HG02973 (cell line): ENCODE measurements around the gene SLC35F3.

Experiments used
- ATAC-seq: cut with Tn5 transposase; IDR thresholded peaks from one replicate; pipeline ENCODE4 v1.9.1; 2021; ENCODE audit warnings: moderate library complexity; ENCODE audit not compliant: unreplicated experiment

The SLC35F3 gene

DNA sequence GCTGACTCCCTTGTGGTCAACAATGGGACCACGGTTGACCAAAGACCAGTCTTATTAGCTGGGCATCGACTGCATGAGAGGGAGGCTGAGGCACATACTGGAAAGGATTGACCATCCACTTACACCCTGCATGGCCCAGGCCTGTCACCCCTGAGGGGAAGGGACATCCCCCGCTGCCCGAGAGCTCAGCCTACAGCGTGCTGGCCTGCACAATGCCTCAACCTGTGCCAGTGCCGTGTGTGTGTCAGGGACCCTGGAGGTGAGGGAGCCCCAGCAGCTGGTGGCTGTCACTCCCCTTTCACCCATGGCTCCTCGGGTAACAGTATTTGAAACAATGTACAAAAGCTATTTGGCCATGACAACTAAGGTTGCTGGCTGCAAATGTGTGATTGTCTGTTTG is 67.3 kb downstream of the SLC35F3 start:
- ATAC-seq = no peak

DNA sequence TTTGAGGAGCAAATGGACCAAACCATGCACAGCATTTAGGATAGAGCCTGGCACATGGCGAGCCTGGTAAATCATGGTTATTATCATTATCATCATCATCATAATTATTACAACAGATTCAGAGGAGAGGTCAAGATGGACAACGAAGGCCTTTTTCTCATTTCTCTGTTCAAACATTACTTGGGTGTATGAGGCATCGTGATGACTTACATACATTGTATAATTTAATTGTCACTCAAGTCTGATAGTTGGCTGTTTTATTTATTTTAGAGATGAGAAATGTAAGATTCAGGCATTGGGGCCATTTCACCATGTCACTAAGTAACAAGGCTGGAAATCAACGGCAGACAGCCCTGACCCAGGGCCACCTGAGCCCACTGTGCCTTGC is 68.1 kb downstream of the SLC35F3 start:
- no peak for ATAC-seq

DNA sequence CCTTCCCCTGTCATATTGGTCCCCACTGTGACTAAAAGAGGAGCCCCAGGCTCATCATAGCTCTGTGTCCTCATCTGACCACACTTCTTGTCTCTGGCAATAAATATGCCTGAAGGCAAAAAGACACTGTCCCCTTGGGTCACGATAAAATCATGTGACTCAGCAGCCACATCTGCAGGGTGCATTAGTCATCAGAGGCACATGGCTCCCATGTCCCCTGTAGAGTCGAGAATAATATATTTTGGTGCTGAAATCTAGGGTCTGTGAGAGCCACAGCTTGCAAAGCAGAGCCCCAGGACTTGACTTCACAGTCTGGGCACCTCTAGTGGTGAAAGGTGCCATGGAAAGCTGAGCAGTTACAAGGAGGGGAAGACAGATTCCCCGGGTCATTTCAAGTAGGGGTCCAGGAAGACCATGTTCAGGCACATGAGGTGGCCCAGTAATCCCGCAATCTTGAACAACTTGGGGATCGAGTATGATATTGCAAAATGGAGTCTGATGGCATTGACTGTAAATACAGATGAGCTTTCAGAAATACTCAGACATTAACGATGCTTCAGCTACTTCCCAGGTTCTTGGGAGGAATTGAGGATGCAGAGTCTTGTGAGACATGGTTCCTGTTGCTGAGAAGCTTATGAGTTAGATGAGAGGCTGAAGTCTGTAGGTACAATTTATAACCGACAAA is 68.6 kb downstream of the SLC35F3 start:
- no peak for ATAC-seq

GRCh38 chr1:233975486-233975885 is 71.0 kb downstream of the SLC35F3 start:
- no peak for ATAC-seq

GRCh38 chr1:233981042-233981675 is 76.7 kb downstream of the SLC35F3 start:
- ATAC-seq = no peak

DNA sequence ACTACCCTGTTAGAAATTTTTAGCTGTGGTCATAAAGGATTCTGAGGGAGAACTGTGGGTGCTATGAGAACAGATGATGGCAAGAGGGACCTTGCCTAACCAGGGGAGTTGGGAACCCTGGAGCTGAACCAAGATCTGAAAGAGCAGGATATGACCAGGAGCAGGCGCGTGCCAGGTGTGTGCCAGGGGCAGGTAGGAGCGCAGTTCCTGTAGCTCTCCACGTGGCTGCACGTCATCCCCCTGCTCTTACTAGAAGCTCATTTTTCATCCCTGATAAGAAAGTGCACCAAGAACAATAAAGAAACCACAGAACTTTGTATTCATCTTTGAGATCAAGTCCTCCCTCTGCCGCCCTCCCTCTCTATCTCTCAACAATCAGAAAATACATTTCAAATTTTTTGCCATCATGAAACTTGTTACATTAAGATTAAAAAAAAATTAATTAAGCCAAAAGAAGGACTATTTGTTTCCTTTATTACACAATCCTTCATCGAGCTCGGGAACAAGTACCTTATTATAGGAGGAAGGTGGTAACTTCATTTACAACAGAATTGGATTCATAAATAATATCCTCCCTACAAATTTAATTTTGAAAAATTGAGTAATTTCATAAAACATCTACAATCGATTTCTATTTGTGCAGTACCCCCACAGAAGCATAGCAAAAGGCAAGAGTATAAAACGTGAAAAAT is 78.5 kb downstream of the SLC35F3 start:
- no peak for ATAC-seq

DNA sequence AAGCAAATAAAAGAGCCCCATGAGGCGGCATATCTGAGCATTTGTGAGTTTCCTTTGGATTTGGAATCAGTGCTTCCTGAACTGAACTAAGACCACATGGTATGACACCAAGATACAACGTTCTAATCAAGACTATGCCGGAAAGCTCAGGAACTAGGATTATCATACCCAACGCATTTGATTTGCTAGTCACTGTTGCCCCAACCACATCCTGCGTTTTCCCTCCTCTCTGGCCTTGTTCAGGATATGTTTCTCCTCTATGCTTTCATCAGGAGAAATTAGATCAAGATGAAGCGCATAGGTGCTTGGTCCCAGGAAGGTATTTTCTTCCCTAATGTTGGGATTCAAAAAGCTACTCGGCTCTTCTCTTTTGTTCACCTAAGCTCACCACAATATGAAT is 79.3 kb downstream of the SLC35F3 start:
- no peak for ATAC-seq

- ATAC-seq = no peak
These were observed 84.7 kb downstream of the SLC35F3 start for GRCh38 chr1:233988963-233989696.

DNA sequence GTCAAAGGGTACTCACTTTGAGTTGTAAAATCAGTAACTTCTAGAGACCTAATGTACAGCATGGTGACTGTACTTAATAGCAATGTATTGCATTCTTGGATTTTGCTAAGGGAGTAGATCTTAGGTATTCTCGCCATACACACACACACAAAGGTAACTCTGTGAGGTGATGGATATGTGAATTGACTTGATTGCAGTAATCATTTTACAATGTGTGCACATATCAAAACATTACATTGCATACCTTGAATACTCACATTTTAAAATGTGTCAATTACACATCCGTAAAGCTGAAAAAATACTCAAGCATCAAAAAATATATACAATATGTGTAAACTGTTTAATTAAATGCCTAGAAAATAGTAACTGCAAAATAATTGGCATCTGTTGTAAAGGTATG is 86.0 kb downstream of the SLC35F3 start:
- ATAC-seq = no peak

DNA sequence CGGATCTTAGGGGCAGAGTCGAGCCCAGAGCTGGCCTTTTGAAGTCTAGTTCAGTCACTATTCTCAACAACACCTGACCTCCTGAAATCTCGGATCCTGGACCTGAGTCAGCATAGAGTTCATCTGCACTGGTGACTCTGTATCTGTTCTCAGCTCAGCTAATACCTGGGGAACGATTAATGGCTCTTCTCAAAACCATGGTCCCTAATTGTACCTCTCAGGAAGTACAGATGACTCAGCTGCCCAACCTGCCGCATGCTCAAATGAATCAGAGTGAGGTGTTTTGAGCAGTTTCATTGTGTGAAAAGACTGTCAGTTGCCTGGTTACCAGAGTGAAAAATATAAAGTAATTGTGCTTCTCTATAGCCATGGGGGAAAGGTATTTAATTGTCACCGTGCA is 89.2 kb downstream of the SLC35F3 start:
- no peak for ATAC-seq

GRCh38 chr1:233994112-233994511 is 89.6 kb downstream of the SLC35F3 start:
- no peak for ATAC-seq

- no peak for ATAC-seq
These were observed 94.0 kb downstream of the SLC35F3 start for GRCh38 chr1:233998456-233998855.

DNA sequence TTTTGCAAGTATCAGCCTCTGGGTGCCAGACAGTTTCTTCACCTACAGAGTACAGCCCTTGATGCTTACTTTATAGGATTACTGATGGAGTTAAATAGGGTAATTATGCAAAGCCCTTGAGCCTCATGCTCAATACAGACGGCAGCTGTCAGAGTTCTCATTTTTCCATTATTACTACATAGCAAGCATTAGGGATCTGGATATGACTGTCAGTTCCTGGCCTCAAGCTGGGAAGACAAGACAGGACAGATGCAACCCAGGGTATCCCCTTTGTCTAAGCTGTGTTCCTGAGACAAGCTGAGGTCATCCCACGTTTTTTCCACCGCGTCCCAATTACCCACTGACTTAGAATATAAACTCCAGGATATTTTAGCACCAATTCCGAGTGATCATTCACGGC is 94.4 kb downstream of the SLC35F3 start:
- ATAC-seq = no peak

- no peak for ATAC-seq
These were observed 96.1 kb downstream of the SLC35F3 start for GRCh38 chr1:234000557-234001041.

GRCh38 chr1:234001817-234002216 is 97.3 kb downstream of the SLC35F3 start:
- ATAC-seq = no peak

DNA sequence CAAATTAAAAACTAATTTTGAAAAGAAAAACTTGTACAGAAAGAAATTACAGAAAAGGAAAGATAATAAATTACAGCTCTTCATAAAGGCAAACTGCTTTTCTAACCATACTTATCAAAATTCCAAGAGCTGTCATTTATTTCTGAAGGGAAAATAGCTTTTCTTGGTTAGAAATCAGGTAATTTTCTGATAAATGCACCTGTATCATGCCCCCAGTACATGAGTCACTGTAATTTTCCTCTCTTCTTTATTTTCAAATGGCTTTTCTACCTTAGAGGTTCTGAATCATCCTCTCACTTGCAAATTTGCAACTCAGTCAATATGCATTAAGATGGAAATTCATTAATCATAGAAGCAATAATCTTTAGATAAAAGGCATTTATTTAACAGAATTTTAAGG is 100.1 kb downstream of the SLC35F3 start:
- no peak for ATAC-seq

GRCh38 chr1:234007684-234008083 is 103.2 kb downstream of the SLC35F3 start:
- ATAC-seq = no peak

- no peak for ATAC-seq
These were observed 104.1 kb downstream of the SLC35F3 start for GRCh38 chr1:234008591-234008990.

DNA sequence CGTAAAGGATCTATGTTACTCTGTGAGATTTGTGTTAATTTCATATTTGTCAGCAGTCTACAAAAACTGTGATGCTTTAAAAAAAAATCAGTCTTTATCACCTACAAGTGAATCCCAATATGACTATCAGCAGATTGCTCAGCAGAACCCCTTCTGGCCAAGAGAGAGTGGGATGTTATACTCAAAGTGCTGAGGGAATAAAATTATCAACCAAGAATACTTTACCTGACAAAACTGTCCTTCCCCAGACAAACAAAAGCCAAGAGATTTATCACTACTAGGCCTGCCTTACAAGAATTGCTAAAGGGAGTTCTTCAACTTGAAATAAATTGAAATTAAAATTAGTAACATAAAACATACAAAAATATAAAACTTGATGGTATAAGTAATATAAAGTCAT is 105.2 kb downstream of the SLC35F3 start:
- ATAC-seq = no peak

DNA sequence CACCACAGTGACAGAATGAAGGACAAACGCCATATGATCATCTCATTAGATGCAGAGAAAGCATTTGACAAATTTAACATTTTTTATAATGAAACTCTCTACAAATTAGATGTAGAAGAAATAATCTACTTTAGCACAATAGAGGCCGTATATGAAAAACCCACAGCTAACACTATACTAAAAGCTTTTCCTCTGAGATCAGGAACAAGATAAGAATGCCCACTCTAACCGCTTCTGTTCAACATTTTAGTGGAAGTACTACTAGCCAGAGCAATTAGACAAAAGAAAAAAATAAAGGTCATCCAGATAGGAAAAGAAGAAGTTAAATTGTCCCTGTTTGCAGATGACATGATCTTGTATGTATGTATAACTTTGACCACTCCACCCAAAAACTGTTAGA is 109.7 kb downstream of the SLC35F3 start:
- ATAC-seq = no peak

DNA sequence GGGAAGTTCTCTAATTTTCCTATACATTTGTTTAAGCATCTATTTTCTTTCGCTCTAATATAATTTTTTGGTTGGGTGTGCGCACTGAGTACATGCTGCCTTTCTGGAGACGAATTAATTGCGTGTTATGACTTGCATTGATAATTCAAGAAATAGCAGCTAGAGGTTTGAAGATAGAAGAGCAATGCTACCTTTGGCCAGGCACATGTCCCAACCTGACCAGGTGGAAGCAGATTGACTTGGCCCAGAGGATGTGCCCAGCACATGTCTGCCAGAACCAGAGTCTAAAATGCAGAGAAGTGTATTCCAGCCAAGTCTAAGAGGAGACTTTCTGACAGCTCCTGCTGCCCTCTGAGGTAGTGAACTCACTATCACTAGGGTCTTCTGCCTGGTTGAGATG is 114.3 kb downstream of the SLC35F3 start:
- no peak for ATAC-seq
